HEK293T (cell line): ENCODE measurements around the gene APOBEC2.

Source experiments
- CTCF ChIA-PET: fragments of 350-600 bp; formaldehyde crosslinking; extraction: SDS; loops from one replicate; lab custom pipeline; 2021; ENCODE audit warnings: antibody characterized with exemption, inconsistent platforms; lab: Yijun Ruan, JAX
- POLR2A ChIA-PET: fragments of 350-600 bp; formaldehyde crosslinking; extraction: SDS; loops from one replicate; lab custom pipeline; 2020; ENCODE audit warnings: antibody characterized with exemption, inconsistent platforms; lab: Yijun Ruan, JAX
- DNase-seq: peaks from one replicate; pipeline ENCODE4 v3.0.0; 2012; ENCODE audit warnings: mixed read lengths; ENCODE audit errors: extremely low spot score
- ARNT ChIP-seq: fragments of 450-650 bp; IDR thresholded peaks from 2 replicates; pipeline ENCODE4 v1.6.1; 2017; ENCODE audit warnings: mild to moderate bottlenecking
- BHLHE40 ChIP-seq: fragments of 450-650 bp; IDR thresholded peaks from 2 replicates; pipeline ENCODE4 v1.6.1; 2016; ENCODE audit warnings: mild to moderate bottlenecking, moderate library complexity, borderline replicate concordance
- CTBP1 ChIP-seq: fragments of 450-650 bp; IDR thresholded peaks from 2 replicates; pipeline ENCODE4 v1.6.1; 2016; ENCODE audit warnings: borderline replicate concordance
- ELF4 ChIP-seq: fragments of 450-650 bp; IDR thresholded peaks from 2 replicates; pipeline ENCODE4 v1.6.1; 2017; ENCODE audit warnings: antibody characterized with exemption
- FOXA1 ChIP-seq: fragments of 450-650 bp; IDR thresholded peaks from 2 replicates; pipeline ENCODE4 v1.6.1; 2016; ENCODE audit warnings: mild to moderate bottlenecking
- FOXK2 ChIP-seq: fragments of 450-650 bp; IDR thresholded peaks from 2 replicates; pipeline ENCODE4 v1.6.1; 2016; ENCODE audit warnings: mild to moderate bottlenecking
- FOXM1 ChIP-seq: fragments of 450-650 bp; IDR thresholded peaks from 2 replicates; pipeline ENCODE4 v1.6.1; 2017; ENCODE audit warnings: mild to moderate bottlenecking, borderline replicate concordance
- HDGF ChIP-seq: fragments of 450-650 bp; IDR thresholded peaks from 2 replicates; pipeline ENCODE4 v1.6.1; 2017; ENCODE audit warnings: antibody characterized with exemption, borderline replicate concordance
- L3MBTL2 ChIP-seq: fragments of 450-650 bp; conservative IDR thresholded peaks from 2 replicates; pipeline ENCODE4 v1.6.1; 2016; ENCODE audit warnings: mild to moderate bottlenecking
- LEF1 ChIP-seq: fragments of 450-650 bp; IDR thresholded peaks from 2 replicates; pipeline ENCODE4 v1.6.1; 2017; ENCODE audit warnings: mild to moderate bottlenecking, borderline replicate concordance
- NFRKB ChIP-seq: fragments of 450-650 bp; IDR thresholded peaks from 2 replicates; pipeline ENCODE4 v1.6.1; 2016; ENCODE audit warnings: mild to moderate bottlenecking, moderate library complexity
- SP1 ChIP-seq: fragments of 450-650 bp; IDR thresholded peaks from 2 replicates; pipeline ENCODE4 v1.6.1; 2017
- SUZ12 ChIP-seq: fragments of 450-650 bp; IDR thresholded peaks from 2 replicates; pipeline ENCODE4 v1.6.1; 2016; ENCODE audit warnings: mild to moderate bottlenecking
- TARDBP ChIP-seq: fragments of 450-650 bp; IDR thresholded peaks from 2 replicates; pipeline ENCODE4 v1.6.1; 2016
- ZNF384 ChIP-seq: fragments of 450-650 bp; IDR thresholded peaks from 2 replicates; pipeline ENCODE4 v1.6.1; 2016
- TF ChIP-seq, protein P1 (sequence below): fragments of 450-650 bp; IDR thresholded peaks from 2 replicates; pipeline ENCODE4 v1.6.1; 2016

APOBEC2 gene

DNA sequence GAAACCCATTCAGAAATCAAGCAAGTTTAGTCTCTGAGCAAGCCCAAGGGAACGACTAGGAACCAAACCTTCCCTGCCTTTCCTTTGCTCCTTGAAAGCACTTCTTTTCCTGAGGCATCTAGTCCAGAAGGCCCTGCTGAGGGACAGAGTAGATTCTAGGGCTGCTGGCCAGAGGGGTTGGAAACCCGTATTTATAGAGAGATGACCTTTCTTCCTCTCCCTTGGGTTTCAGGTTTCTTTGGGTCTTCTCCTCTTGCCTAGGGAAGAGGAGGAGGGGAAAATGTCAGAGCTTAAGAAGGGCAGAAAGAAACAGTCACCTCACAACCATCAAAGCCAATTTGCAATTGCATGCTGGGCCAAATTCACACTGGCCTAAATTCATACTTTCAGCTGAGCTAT lies 5.8 kb downstream of the APOBEC2 start:
- no peak for DNase-seq
- CTCF ChIA-PET: interaction anchor here (1.1 kb wide), 1 partner anchor 10 kb away, joined by 3 read pairs; no protein-coding TSS in a partner anchor
- POLR2A ChIA-PET: no interaction called here
- TF ChIP-seq ARNT (no peak), NFRKB (no peak), HDGF (no peak), SP1 (no peak), LEF1 (no peak), TARDBP (no peak), FOXA1 (no peak), FOXK2 (no peak), ZNF384 (no peak), FOXM1 (no peak), SUZ12 (no peak), ELF4 (no peak)
- TF ChIP-seq, protein P1, sequence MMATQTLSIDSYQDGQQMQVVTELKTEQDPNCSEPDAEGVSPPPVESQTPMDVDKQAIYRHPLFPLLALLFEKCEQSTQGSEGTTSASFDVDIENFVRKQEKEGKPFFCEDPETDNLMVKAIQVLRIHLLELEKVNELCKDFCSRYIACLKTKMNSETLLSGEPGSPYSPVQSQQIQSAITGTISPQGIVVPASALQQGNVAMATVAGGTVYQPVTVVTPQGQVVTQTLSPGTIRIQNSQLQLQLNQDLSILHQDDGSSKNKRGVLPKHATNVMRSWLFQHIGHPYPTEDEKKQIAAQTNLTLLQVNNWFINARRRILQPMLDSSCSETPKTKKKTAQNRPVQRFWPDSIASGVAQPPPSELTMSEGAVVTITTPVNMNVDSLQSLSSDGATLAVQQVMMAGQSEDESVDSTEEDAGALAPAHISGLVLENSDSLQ: no peak

DNA sequence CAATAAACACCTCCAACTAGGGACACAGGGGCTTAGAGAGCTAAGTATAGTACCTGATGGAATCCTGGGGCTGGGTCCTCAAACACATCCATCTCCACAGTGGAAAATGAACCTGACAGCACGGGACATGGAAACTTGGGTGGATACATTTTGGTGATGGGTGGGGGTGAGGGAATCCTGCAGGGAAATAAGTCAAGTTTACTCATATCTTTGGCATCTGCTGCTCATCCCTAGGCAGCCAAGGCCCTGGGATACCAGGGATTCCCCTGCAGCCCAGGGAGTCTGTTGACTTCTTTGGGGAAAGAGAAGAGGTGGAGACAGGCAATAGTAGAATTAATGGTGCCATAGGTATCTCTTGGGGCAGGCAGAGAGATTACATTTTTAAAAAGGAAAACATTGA lies 6.6 kb downstream of the APOBEC2 start:
- ChIA-PET CTCF (interaction anchor here (0.8 to 1.1 kb wide), 2 partner anchors 10 to 19 kb away, joined by 3 read pairs; no protein-coding TSS in a partner anchor), POLR2A (interaction anchor here (1.0 kb wide), 1 partner anchor 11 kb away, joined by 3 read pairs; no protein-coding TSS in a partner anchor)
- DNase-seq: no peak
- TF ChIP-seq BHLHE40 (no peak), LEF1 (no peak), TARDBP (no peak), SP1 (no peak), HDGF (no peak), SUZ12 (no peak), ELF4 (no peak), ARNT (no peak)
- TF ChIP-seq, protein P1: no peak

DNA sequence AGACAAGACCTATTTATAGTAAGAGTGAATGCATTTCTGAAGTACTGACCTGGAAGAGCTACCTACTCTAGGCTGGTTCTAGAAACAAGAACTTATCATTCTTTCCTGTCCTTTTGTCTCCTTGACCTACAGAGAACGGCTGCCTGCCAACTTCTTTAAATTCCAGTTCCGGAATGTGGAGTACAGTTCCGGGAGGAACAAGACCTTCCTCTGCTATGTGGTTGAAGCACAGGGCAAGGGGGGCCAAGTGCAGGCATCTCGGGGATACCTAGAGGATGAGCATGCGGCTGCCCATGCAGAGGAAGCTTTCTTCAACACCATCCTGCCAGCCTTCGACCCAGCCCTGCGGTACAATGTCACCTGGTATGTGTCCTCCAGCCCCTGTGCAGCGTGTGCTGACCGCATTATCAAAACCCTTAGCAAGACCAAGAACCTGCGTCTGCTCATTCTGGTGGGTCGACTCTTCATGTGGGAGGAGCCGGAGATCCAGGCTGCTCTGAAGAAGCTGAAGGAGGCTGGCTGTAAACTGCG lies 8.3 kb downstream of the APOBEC2 start:
- CTCF ChIA-PET: no interaction called here
- TF ChIP-seq LEF1 (no peak), FOXA1 (no peak), HDGF (no peak), FOXK2 (no peak), FOXM1 (no peak), L3MBTL2 (no peak), TARDBP (no peak), SP1 (no peak), SUZ12 (no peak), ARNT (no peak)
- TF ChIP-seq, protein P1: no peak
- DNase-seq: no peak
- POLR2A ChIA-PET: no interaction called here

DNA sequence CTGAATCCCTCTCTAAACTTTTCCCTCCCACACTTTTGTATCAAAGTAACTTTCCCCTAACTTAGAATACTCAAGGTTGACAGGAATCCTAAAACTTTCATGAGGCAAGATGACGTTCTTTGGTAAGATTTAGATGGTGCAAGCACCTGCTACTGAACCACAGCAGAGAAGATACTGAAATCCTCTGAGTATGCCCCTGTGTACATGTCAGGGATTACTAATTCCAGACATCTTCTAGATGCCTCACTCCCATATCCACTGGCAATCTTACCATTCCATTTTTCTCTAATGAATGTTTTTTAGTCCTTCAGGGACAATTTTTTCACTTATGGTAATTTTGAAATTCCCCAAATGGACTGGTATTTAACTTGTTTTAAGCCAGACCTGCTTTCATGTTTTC lies 9.1 kb downstream of the APOBEC2 start:
- POLR2A ChIA-PET: no interaction called here
- CTCF ChIA-PET: no interaction called here
- DNase-seq: no peak

DNA sequence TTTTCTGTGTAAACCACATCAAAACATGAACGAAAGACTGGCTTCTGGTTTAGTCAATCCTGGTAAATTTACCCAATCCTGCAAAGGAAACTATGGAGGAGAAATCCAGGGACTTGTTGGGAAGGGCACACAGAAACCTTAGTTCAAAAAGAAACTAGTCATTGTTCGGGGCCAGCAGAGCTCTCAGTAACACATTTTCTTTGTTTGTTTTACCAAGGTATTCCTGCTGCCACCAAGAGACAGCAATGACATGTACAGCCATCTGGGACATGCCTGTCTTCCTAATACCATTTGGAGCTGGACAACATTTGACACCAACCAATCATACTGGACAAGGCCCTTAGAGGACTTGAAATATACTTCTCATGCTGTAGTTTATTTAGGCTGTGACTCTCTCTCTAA lies 10.9 kb downstream of the APOBEC2 start:
- no peak for DNase-seq
- TF ChIP-seq ELF4 (no peak), CTBP1 (no peak), HDGF (no peak), BHLHE40 (no peak), ZNF384 (no peak), NFRKB (no peak), FOXK2 (no peak), TARDBP (no peak), SUZ12 (no peak), SP1 (no peak), LEF1 (no peak)
- TF ChIP-seq, protein P1: no peak
- POLR2A ChIA-PET: interaction anchor here (1.6 kb wide), 1 partner anchor 9 kb away, joined by 5 read pairs; the partner anchor contains the start of genes NFYA and OARD1
- CTCF ChIA-PET: no interaction called here

More for the DNA sequence above, 9.1 kb downstream of the APOBEC2 start:
- no peak for TF ChIP-seq LEF1
- no peak for TF ChIP-seq NFRKB
- TF ChIP-seq HDGF: no peak
- no peak for TF ChIP-seq FOXM1
- TF ChIP-seq TARDBP: no peak
- TF ChIP-seq, protein P1: no peak
- TF ChIP-seq L3MBTL2: no peak
- TF ChIP-seq BHLHE40: no peak
- no peak for TF ChIP-seq FOXA1
- TF ChIP-seq SUZ12: no peak
- TF ChIP-seq ARNT: no peak
- TF ChIP-seq CTBP1: no peak
- TF ChIP-seq ZNF384: no peak
- no peak for TF ChIP-seq ELF4
- no peak for TF ChIP-seq FOXK2
